Esophagus squamous epithelium (tissue), 4 donors: ENCODE measurements around the gene RARB.

ENCODE experiments used
- POLR2A ChIP-seq, 4 donors: fragments of 450-650 bp; IDR thresholded peaks; one replicate each; pipeline ENCODE4 v1.6.1; 2017; ENCODE audit warnings: antibody characterized with exemption in 4 of 4, mild to moderate bottlenecking in 4 of 4, moderate library complexity in 3 of 4
- TF ChIP-seq, protein P1 (sequence below), 6 experiments: fragments of 450-650 bp in 4 of 6; fragments of 200-600 bp in 2 of 6; sonication (generic) in 2 of 6; IDR thresholded peaks; one replicate each; pipeline ENCODE4 v1.5.1; 2016 to 2019; ENCODE audit warnings: antibody characterized with exemption in 6 of 6, mild to moderate bottlenecking in 4 of 6, moderate library complexity in 4 of 6

DNA sequence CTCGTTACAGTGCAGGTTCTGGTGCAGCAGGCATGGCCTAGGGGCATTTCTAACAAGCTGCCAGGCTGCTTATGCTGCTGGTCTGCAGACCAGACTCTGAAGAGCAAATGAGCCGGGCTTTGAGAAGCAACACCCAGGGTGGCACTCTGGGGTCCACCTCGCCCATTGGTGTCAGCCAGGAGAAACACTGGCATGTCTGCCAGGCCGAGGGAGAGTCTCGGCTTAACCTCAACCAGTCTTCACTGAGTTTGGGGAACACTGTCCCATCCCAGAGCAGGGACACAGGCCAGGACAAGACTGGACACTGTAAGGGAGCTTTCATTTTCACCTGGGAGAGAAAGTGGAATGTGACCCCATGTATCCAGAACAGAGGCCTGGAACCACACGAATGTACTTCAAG is 143.2 kb downstream of the RARB start:
- TF ChIP-seq, protein P1, sequence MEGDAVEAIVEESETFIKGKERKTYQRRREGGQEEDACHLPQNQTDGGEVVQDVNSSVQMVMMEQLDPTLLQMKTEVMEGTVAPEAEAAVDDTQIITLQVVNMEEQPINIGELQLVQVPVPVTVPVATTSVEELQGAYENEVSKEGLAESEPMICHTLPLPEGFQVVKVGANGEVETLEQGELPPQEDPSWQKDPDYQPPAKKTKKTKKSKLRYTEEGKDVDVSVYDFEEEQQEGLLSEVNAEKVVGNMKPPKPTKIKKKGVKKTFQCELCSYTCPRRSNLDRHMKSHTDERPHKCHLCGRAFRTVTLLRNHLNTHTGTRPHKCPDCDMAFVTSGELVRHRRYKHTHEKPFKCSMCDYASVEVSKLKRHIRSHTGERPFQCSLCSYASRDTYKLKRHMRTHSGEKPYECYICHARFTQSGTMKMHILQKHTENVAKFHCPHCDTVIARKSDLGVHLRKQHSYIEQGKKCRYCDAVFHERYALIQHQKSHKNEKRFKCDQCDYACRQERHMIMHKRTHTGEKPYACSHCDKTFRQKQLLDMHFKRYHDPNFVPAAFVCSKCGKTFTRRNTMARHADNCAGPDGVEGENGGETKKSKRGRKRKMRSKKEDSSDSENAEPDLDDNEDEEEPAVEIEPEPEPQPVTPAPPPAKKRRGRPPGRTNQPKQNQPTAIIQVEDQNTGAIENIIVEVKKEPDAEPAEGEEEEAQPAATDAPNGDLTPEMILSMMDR (IDR thresholded peaks at IDR 0.05), result no peak
- no peak for TF ChIP-seq POLR2A (IDR thresholded peaks at IDR 0.05)
